ENCODE results near the gene DAAM1. TPM values are rescaled to one million over a fixed set of nuclear protein-coding genes. Genes with fewer than 3 reads are reported as not detected.

DAAM1 gene
- total RNA-seq, 1 donor from 2014 or later: 42.0 TPM

GRCh38 chr14:59356767-59357166 lies 168.3 kb downstream of the DAAM1 start:
- Histone ChIP-seq H3K27me3 (no peaks in the 10 kb centered on the region), H3K27ac (no peak overlapping the region), H3K4me1 (peaks cover 45% of the 10 kb centered on the region), H3K9me3 (no peaks in the 10 kb centered on the region), H3K4me3 (no peak overlapping the region), H3K36me3 (peaks cover 0 to 39% of the 10 kb centered on the region in 2 donors)
- intact Hi-C loops (cut with DNase I): no loop called here
- TF ChIP-seq POLR2A (IDR thresholded peaks at IDR 0.05) (no peak), POLR2AphosphoS5 (IDR thresholded peaks at IDR 0.05; ENCODE audit: insufficient read depth in 1 of 2, low read depth in 1 of 2) (no peak), CTCF (IDR thresholded peaks at IDR 0.05) (no peak)
- no peak for DNase-seq (ENCODE audit: extremely low spot score in 2 of 2)

- TF ChIP-seq CTCF (IDR thresholded peaks at IDR 0.05) (no peak), POLR2A (IDR thresholded peaks at IDR 0.05) (no peak), POLR2AphosphoS5 (IDR thresholded peaks at IDR 0.05; ENCODE audit: insufficient read depth in 1 of 2, low read depth in 1 of 2) (peak in 1 of 2 donors; percentile 72)
- intact Hi-C loops (cut with DNase I): no loop called here
- peaks cover 0 to 32% of the 10 kb centered on the region in 2 donors for H3K36me3 ChIP-seq
- H3K27me3 ChIP-seq: no peaks in the 10 kb centered on the region
- no peaks in the 10 kb centered on the region for H3K9me3 ChIP-seq
- no peak overlapping the region for H3K4me3 ChIP-seq
- peaks cover 53% of the 10 kb centered on the region for H3K4me1 ChIP-seq
- no peak for DNase-seq (ENCODE audit: extremely low spot score in 2 of 2)
- peak overlapping the region; percentile 30 for H3K27ac ChIP-seq
Measured at GRCh38 chr14:59358102-59358501, 169.6 kb downstream of the DAAM1 start.

- peaks cover 56% of the 10 kb centered on the region for H3K4me1 ChIP-seq
- no peak for DNase-seq (ENCODE audit: extremely low spot score in 2 of 2)
- H3K36me3 ChIP-seq: peaks cover 0 to 26% of the 10 kb centered on the region in 2 donors
- peak overlapping the region; percentile 30 for H3K27ac ChIP-seq
- H3K9me3 ChIP-seq: no peaks in the 10 kb centered on the region
- no peaks in the 10 kb centered on the region for H3K27me3 ChIP-seq
- intact Hi-C loops (cut with DNase I): no loop called here
- no peak overlapping the region for H3K4me3 ChIP-seq
- TF ChIP-seq CTCF (IDR thresholded peaks at IDR 0.05) (no peak), POLR2AphosphoS5 (IDR thresholded peaks at IDR 0.05; ENCODE audit: insufficient read depth in 1 of 2, low read depth in 1 of 2) (no peak), POLR2A (IDR thresholded peaks at IDR 0.05) (no peak)
Measured at GRCh38 chr14:59358784-59359183, 170.3 kb downstream of the DAAM1 start.

- Histone ChIP-seq H3K36me3 (peaks cover 0 to 20% of the 10 kb centered on the region in 2 donors), H3K4me1 (peaks cover 64% of the 10 kb centered on the region), H3K4me3 (no peak overlapping the region), H3K27me3 (no peaks in the 10 kb centered on the region), H3K27ac (no peak overlapping the region), H3K9me3 (no peaks in the 10 kb centered on the region)
- intact Hi-C loops (cut with DNase I): loop anchor here (10.0 kb wide), 1 partner anchor 65 kb away; no protein-coding TSS in a partner anchor
- TF ChIP-seq POLR2AphosphoS5 (IDR thresholded peaks at IDR 0.05; ENCODE audit: insufficient read depth in 1 of 2, low read depth in 1 of 2) (no peak), CTCF (IDR thresholded peaks at IDR 0.05) (no peak)
- no peak for DNase-seq (ENCODE audit: extremely low spot score in 2 of 2)
Measured at GRCh38 chr14:59359431-59360124, 171.1 kb downstream of the DAAM1 start.

- Histone ChIP-seq H3K9me3 (no peaks in the 10 kb centered on the region), H3K27ac (no peak overlapping the region), H3K27me3 (no peaks in the 10 kb centered on the region), H3K4me3 (no peak overlapping the region), H3K4me1 (peaks cover 66% of the 10 kb centered on the region), H3K36me3 (peaks cover 0 to 21% of the 10 kb centered on the region in 2 donors)
- DNase-seq (ENCODE audit: extremely low spot score in 2 of 2): no peak
- TF ChIP-seq CTCF (IDR thresholded peaks at IDR 0.05): no peak
- TF ChIP-seq POLR2AphosphoS5 (IDR thresholded peaks at IDR 0.05; ENCODE audit: insufficient read depth in 1 of 2, low read depth in 1 of 2): no peak
- no peak for TF ChIP-seq POLR2A (IDR thresholded peaks at IDR 0.05)
- intact Hi-C loops (cut with DNase I): loop anchor here (10.0 kb wide), 1 partner anchor 65 kb away; no protein-coding TSS in a partner anchor
Measured at GRCh38 chr14:59360233-59360632, 171.8 kb downstream of the DAAM1 start.
